GM12878 (cell line): ENCODE measurements around the gene HLA-DMA. TPM values are rescaled to one million over a fixed set of nuclear protein-coding genes. Genes with fewer than 3 reads are reported as not detected.

Experiments used
- BCL11A ChIP-seq: IDR thresholded peaks from 2 replicates; pipeline ENCODE4 v1.6.1; 2011; ENCODE audit warnings: low read depth, low read length
- BMI1 ChIP-seq: fragments of 450-650 bp; IDR thresholded peaks from 2 replicates; pipeline ENCODE4 v1.6.1; 2016; ENCODE audit warnings: mild to moderate bottlenecking, moderate library complexity, borderline replicate concordance
- FOXM1 ChIP-seq: IDR thresholded peaks from 2 replicates; pipeline ENCODE4 v1.6.1; 2012; ENCODE audit warnings: low read depth, mild to moderate bottlenecking, inconsistent platforms, low read length, moderate library complexity
- KAT2A ChIP-seq: conservative IDR thresholded peaks from 2 replicates; pipeline ENCODE4 v1.6.1; 2011; ENCODE audit warnings: low read depth, low read length; ENCODE audit not compliant: control insufficient read depth
- MEF2A ChIP-seq: IDR thresholded peaks from 2 replicates; pipeline ENCODE4 v1.6.1; 2011; ENCODE audit warnings: low read depth, mild to moderate bottlenecking, low read length, moderate library complexity; ENCODE audit not compliant: insufficient read depth
- NR2F1 ChIP-seq: fragments of 450-650 bp; conservative IDR thresholded peaks from 2 replicates; pipeline ENCODE4 v1.6.1; 2017; ENCODE audit warnings: mild to moderate bottlenecking
- PAX8 ChIP-seq: fragments of 450-650 bp; IDR thresholded peaks from 2 replicates; pipeline ENCODE4 v1.6.1; 2017; ENCODE audit warnings: mild to moderate bottlenecking, moderate library complexity
- RBBP5 ChIP-seq: fragments of 200-600 bp; sonication (generic); conservative IDR thresholded peaks from 2 replicates; pipeline ENCODE4 v1.6.1; 2016
- SMC3 ChIP-seq: IDR thresholded peaks from 2 replicates; pipeline ENCODE4 v1.6.1; 2011; ENCODE audit warnings: low read length, improper control_type of control experiment, borderline replicate concordance
- SUPT20H ChIP-seq: IDR thresholded peaks from 2 replicates; pipeline ENCODE4 v1.6.1; 2011; ENCODE audit warnings: low read depth, mild to moderate bottlenecking, low read length, moderate library complexity, borderline replicate concordance; ENCODE audit not compliant: control insufficient read depth
- ZZZ3 ChIP-seq: IDR thresholded peaks from 2 replicates; pipeline ENCODE4 v1.6.1; 2011; ENCODE audit warnings: low read depth; ENCODE audit not compliant: control insufficient read depth, insufficient read length
- polyA plus RNA-seq, 11 experiments: library from polyadenylated mRNA; depleted of rRNA in 4 of 11; unstranded in 6 of 11; stranded (reverse) in 5 of 11; fragments of >200 nt; fragmentation: Nextera tagmentation in 4 of 11; fragmentation: Illumina TruSeq in 1 of 11; extraction: Ambion mirVana in 4 of 11; extraction: Trizol in 1 of 11; gene quantifications; 1 replicate in 1 of 11; 2 replicates in 10 of 11; pipeline versions ENCODE4 v1.2.1 to v1.2.3, GENCODE V29; 2011 to 2016; ENCODE audit warnings: inconsistent platforms in 2 of 11, missing spikeins in 2 of 11, low read depth in 1 of 11
- total RNA-seq, 4 experiments: library from RNA; depleted of rRNA in 3 of 4; stranded (reverse); fragments of >200 nt in 3 of 4; fragmentation: Illumina TruSeq in 1 of 4; extraction: Trizol in 1 of 4; gene quantifications; 2 replicates each; pipeline versions ENCODE4 v1.2.1 to v1.2.3, GENCODE V29; 2013 to 2021
- TF ChIP-seq, protein P1 (sequence below): fragments of 150-350 bp; IDR thresholded peaks from 2 replicates; pipeline ENCODE4 v1.6.1; 2016; ENCODE audit warnings: low read depth, low read length
- TF ChIP-seq, protein P2 (sequence below): IDR thresholded peaks from 2 replicates; pipeline ENCODE4 v1.6.1; 2011; ENCODE audit warnings: borderline replicate concordance, low read depth, mild to moderate bottlenecking, moderate library complexity, low read length; ENCODE audit not compliant: insufficient read depth, poor library complexity, severe bottlenecking
- TF ChIP-seq, protein P3 (sequence below): fragments of 450-650 bp; IDR thresholded peaks from 2 replicates; pipeline ENCODE4 v1.6.1; 2017; ENCODE audit warnings: antibody characterized with exemption, mild to moderate bottlenecking, moderate library complexity
- TF ChIP-seq, protein P4 (sequence below): IDR thresholded peaks from 2 replicates; pipeline ENCODE4 v1.6.1; 2012; ENCODE audit warnings: low read depth, low read length, improper control_type of control experiment
- TF ChIP-seq, protein P5 (sequence below): fragments of 150-350 bp; IDR thresholded peaks from 2 replicates; pipeline ENCODE4 v1.6.1; 2014; ENCODE audit warnings: mild to moderate bottlenecking, low read depth, low read length
- TF ChIP-seq, protein P6 (sequence below): fragments of 450-650 bp; conservative IDR thresholded peaks from 2 replicates; pipeline ENCODE4 v1.6.1; 2017; ENCODE audit warnings: mild to moderate bottlenecking, moderate library complexity

HLA-DMA gene
- total and polyA plus RNA-seq, 10 of the 15 experiments (the other 5 are each of a cell fraction or from before 2014, with no cell fraction given): 177 to 552 (median 309) TPM

DNA sequence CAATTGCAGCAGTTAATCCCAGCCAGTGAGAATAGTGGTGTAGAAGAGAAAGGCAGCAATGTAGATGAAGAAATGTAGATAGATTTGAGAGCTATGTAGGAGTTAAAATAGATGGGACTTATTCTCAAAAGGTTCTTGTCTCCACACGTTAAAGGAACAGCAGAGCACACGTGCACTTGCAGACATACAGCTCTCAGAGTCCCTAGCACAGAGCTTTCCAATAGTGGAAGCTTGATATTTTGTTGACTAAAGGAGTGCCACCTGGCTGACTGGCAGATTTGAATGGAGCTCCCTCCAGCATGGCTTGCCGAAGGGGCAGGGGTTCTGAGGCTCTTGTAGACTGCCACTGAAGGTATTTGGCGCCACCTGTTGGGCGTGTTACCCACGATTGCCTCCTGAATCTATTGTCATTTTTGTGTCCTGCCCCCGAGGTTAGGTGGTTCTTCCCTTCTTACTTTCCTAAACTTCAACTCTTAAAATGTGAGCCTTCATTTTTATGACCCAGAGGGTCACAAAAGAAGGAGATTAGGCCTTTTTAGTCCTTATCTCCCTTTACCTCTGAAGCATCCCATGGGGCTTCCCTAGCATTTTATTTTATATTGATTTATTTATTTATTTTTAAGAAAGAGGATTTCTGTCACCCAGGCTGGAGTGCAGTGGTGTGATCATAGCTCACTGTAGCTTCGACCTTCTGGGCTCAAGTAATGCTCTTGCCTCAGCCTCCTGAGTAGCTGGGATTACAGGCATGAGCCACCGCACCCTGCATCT lies 31.9 kb upstream of the HLA-DMA start (continued):
- TF ChIP-seq, protein P1, sequence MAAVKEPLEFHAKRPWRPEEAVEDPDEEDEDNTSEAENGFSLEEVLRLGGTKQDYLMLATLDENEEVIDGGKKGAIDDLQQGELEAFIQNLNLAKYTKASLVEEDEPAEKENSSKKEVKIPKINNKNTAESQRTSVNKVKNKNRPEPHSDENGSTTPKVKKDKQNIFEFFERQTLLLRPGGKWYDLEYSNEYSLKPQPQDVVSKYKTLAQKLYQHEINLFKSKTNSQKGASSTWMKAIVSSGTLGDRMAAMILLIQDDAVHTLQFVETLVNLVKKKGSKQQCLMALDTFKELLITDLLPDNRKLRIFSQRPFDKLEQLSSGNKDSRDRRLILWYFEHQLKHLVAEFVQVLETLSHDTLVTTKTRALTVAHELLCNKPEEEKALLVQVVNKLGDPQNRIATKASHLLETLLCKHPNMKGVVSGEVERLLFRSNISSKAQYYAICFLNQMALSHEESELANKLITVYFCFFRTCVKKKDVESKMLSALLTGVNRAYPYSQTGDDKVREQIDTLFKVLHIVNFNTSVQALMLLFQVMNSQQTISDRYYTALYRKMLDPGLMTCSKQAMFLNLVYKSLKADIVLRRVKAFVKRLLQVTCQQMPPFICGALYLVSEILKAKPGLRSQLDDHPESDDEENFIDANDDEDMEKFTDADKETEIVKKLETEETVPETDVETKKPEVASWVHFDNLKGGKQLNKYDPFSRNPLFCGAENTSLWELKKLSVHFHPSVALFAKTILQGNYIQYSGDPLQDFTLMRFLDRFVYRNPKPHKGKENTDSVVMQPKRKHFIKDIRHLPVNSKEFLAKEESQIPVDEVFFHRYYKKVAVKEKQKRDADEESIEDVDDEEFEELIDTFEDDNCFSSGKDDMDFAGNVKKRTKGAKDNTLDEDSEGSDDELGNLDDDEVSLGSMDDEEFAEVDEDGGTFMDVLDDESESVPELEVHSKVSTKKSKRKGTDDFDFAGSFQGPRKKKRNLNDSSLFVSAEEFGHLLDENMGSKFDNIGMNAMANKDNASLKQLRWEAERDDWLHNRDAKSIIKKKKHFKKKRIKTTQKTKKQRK: no peak
- TF ChIP-seq KAT2A (no peak), MEF2A (no peak), BCL11A (no peak), RBBP5 (no peak), FOXM1 (no peak; the same call in 1 of the 2 replicates), SUPT20H (no peak), SMC3 (peak; percentile 96), PAX8 (no peak), BMI1 (no peak), NR2F1 (no peak), ZZZ3 (no peak)
- TF ChIP-seq, protein P2, sequence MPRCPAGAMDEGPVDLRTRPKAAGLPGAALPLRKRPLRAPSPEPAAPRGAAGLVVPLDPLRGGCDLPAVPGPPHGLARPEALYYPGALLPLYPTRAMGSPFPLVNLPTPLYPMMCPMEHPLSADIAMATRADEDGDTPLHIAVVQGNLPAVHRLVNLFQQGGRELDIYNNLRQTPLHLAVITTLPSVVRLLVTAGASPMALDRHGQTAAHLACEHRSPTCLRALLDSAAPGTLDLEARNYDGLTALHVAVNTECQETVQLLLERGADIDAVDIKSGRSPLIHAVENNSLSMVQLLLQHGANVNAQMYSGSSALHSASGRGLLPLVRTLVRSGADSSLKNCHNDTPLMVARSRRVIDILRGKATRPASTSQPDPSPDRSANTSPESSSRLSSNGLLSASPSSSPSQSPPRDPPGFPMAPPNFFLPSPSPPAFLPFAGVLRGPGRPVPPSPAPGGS: peak; percentile 12
- TF ChIP-seq, protein P3, sequence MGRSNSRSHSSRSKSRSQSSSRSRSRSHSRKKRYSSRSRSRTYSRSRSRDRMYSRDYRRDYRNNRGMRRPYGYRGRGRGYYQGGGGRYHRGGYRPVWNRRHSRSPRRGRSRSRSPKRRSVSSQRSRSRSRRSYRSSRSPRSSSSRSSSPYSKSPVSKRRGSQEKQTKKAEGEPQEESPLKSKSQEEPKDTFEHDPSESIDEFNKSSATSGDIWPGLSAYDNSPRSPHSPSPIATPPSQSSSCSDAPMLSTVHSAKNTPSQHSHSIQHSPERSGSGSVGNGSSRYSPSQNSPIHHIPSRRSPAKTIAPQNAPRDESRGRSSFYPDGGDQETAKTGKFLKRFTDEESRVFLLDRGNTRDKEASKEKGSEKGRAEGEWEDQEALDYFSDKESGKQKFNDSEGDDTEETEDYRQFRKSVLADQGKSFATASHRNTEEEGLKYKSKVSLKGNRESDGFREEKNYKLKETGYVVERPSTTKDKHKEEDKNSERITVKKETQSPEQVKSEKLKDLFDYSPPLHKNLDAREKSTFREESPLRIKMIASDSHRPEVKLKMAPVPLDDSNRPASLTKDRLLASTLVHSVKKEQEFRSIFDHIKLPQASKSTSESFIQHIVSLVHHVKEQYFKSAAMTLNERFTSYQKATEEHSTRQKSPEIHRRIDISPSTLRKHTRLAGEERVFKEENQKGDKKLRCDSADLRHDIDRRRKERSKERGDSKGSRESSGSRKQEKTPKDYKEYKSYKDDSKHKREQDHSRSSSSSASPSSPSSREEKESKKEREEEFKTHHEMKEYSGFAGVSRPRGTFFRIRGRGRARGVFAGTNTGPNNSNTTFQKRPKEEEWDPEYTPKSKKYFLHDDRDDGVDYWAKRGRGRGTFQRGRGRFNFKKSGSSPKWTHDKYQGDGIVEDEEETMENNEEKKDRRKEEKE: no peak
- TF ChIP-seq, protein P4, sequence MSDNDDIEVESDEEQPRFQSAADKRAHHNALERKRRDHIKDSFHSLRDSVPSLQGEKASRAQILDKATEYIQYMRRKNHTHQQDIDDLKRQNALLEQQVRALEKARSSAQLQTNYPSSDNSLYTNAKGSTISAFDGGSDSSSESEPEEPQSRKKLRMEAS: no peak
- TF ChIP-seq, protein P5, sequence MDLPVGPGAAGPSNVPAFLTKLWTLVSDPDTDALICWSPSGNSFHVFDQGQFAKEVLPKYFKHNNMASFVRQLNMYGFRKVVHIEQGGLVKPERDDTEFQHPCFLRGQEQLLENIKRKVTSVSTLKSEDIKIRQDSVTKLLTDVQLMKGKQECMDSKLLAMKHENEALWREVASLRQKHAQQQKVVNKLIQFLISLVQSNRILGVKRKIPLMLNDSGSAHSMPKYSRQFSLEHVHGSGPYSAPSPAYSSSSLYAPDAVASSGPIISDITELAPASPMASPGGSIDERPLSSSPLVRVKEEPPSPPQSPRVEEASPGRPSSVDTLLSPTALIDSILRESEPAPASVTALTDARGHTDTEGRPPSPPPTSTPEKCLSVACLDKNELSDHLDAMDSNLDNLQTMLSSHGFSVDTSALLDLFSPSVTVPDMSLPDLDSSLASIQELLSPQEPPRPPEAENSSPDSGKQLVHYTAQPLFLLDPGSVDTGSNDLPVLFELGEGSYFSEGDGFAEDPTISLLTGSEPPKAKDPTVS: no peak
- TF ChIP-seq, protein P6, sequence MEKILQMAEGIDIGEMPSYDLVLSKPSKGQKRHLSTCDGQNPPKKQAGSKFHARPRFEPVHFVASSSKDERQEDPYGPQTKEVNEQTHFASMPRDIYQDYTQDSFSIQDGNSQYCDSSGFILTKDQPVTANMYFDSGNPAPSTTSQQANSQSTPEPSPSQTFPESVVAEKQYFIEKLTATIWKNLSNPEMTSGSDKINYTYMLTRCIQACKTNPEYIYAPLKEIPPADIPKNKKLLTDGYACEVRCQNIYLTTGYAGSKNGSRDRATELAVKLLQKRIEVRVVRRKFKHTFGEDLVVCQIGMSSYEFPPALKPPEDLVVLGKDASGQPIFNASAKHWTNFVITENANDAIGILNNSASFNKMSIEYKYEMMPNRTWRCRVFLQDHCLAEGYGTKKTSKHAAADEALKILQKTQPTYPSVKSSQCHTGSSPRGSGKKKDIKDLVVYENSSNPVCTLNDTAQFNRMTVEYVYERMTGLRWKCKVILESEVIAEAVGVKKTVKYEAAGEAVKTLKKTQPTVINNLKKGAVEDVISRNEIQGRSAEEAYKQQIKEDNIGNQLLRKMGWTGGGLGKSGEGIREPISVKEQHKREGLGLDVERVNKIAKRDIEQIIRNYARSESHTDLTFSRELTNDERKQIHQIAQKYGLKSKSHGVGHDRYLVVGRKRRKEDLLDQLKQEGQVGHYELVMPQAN: no peak
